GM18517 (cell line): ENCODE data around the gene PCGF3.
A peak's percentile ranks its signal among the peaks of the same experiment; 100 is the strongest.
"Not testable (repeated sequence)": the region's sequence is repeated elsewhere in the genome, so short reads cannot be mapped to it uniquely, and the experiment has no call there.

Source experiments
- ATAC-seq: cut with Tn5 transposase; IDR thresholded peaks from one replicate; pipeline ENCODE4 v1.9.1; 2021; ENCODE audit warnings: mild to moderate bottlenecking, moderate library complexity; ENCODE audit not compliant: unreplicated experiment

PCGF3 gene

DNA sequence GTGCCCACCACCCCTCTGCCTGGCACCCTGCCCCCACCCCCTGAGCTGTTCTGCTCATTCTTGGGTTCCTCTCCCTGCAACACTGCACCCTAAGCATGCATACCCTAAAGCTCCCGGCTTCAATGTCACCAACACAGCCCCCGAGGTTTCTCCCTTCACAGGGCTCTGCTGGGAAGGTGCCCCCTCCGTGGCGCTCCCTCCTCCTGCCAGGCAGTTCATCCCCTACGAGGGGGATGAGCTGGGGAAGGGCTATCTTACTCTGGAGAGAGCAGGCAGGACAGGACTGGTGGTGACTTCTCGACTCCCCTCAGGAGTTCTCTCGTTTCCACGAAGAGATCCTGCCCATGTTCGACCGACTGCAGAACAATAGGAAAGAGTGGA lies 38.1 kb upstream of the PCGF3 start:
- no peak for ATAC-seq

DNA sequence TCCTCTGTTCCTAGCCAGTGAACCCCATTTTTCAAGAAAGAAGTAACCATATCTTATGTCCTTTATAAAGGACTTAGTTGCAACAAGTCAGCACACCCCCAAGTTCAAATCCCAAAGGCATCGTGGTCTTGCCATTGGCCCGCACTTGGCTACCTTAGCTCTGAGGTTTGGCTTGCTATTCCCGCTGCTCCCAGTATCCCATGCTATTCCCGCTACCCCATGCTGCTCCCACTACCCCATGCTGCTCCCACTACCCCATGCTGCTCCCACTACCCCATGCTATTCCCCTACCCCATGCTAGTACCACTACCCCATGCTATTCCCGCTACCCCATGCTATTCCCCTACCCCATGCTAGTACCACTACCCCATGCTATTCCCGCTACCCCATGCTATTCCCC lies 37.4 kb upstream of the PCGF3 start:
- not testable (repeated sequence) for ATAC-seq

DNA sequence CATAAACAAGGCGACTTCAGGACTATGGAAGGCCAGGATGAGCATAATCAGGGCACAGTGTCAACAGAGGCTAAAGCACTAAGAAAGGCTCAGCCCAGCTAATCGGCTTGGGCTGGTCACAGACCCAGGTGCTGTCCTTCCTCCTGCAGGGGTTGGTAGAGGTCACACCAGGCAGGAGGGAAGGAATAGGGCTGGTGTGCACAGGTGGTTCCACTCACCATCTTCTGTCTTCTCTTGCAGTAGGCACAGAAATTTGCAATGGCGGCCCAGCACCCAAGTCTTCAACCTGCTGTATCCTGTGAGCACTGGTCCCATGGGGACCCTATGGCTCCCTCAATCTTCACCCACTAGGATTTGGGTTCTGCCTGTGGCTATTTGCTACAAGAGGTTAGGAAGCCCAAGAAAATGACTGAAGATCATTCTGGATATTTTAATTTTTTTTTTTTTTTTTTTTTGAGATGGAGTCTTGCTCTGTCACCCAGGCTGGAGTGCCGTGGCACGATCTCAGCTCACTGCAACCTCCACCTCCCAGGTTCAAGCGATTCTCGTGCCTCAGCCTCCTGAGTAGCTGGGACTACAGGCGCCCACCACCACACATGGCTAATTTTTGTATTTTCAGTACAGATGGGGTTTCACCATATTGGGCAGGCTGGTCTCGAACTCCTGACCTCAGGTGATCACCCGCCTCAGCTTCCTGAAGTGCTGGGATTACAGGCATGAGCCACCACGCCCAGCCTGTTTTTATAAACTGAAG lies 35.6 kb upstream of the PCGF3 start:
- not testable (repeated sequence) for ATAC-seq

DNA sequence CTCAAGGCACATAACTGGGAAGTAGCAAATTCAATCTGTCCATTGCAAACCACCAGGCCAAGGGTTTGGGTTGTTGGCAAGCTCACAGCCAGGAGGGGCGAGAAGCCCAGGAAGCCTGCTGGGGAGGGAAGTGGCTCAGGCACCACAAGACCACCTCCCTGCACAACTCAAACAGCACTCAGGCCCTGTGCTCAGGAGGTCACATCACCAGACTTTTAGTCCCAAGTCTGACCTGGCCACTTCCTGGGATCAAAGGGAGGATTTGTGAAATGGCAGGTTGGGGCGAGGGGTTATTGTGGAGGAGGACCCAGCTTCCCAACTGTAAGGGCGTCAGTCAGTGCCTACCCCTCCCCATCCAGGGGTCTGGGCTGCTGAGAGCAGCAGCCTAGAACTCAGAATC lies 33.9 kb upstream of the PCGF3 start:
- ATAC-seq = no peak

DNA sequence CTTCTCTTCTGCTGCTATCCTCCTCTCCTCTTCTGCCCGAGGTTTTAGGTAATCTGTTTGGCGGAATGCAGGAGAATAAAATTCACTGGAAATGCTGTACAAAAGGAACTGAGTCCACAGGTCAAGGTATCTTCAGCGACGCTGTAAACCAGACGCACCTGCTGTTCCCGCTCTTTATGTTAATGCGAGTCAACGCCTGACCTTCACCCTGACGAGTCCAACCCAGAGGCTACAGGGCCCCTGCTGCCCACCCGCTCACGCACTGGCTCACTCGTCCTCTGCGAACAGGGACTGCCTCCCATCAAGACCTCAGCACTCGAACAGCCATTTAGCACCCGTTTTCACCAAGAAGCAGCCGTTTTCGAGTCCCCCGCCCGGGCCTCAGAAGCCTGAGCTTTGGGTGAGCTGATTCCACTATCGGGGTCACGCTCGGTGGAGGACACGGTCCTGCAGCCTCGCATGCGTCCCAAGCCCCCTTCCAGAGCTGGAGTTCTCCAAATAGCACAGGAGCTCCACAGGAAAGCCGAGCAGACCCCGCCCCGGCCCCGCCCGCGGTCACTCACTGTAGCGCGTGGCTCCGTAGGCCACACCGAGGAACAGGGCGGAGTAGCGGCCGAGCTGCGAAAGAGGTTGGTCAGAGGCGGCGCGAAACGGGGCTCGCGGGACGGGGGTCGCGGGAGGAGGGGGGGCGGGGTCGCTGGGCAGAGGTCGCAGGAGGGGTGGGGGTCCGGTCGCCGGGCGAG lies 32.1 kb upstream of the PCGF3 start:
- ATAC-seq = no peak

DNA sequence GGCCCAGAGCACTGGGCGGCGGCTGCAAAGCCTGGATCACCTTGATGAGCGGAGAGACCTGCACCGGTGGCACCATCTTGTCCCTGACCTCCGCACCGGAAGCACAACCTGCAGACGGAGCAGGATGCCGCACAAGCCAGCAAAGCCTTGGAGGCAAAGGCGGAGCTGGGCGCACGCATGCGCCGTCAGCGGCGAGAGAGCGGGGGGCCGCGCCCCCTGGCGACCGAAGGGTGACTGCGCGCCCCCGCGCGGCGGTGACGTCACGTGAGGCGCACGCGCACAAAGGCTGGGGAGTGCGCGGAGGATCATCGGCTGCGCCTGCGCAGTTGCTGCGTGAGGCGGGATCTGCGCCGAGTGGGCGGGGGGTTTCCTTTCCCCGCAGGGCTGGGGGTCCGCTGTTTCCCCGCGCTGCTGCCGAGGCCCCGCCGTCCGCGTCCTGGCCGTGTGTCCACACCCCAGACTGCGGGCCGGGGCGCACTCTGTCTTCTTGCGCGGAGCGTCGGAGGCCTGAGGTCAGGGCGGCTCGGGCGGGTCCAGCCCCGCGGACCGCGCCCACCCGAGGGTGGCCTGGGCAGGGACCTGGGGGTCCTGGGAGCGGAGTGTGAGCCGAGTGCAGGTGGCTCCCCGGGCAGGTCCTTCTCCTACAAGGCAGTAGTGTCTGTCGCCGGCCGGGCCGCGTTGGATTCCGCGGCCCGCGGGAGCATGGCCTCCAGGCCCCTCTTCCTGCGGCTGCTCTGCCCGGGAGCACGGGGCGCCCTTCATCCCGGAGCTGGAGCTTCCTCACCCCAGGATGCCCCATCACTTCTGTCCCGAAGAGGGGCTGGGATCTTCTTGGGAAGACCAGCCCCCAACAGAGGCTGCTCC lies 31.2 kb upstream of the PCGF3 start, which contains the start of the genes ATP5ME and MYL5:
Gene ATP5ME (minus strand): TSS at position 105 of the 864 bp plus-strand sequence. CDS start 29 bp downstream, at position 76.
Gene MYL5 (plus strand): TSS at position 371 of the 864 bp plus-strand sequence. CDS start 3,485 bp downstream, outside the sequence.
- peak; percentile 76 for ATAC-seq

DNA sequence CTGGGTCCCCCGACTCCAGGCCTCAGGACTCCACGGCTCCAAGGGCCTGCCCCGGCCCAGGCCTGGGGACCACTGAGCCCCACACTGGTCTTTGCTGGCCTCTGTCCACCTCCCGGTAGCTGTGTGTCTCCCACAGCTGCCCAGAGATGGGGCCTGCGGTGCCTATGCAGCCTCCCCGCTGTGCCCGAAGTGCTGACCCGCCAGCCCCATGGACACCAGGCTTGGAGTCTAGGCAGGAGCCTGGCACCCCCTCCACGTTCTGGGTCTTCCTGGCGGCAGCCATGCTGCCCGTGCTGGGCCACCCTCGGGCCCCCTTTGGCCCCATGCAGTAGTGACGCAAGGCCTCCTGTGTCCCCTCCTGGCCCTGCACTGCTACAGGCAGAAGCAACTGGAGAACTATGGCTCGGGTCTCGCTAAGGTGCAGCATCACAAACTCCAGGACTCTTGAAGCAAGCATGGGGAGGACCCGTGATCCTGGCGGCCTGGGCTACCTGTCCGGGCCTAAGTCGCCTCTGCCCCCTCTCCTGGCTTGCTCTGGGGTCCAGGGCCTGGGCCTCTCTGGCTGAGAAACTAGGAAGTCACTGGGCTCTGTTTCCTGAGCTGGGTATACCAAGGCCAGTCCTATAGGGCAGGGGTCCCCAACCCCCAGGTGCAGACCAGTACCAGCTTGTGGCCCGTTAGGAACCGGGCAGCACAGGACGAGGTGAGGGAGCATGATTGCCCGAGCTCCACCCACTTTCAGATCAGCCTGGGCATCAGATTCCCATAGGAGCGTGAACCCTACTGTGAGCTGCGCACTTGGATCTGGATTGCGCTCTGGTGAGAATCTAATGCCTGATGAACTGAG lies 30.4 kb upstream of the PCGF3 start:
- no peak for ATAC-seq

DNA sequence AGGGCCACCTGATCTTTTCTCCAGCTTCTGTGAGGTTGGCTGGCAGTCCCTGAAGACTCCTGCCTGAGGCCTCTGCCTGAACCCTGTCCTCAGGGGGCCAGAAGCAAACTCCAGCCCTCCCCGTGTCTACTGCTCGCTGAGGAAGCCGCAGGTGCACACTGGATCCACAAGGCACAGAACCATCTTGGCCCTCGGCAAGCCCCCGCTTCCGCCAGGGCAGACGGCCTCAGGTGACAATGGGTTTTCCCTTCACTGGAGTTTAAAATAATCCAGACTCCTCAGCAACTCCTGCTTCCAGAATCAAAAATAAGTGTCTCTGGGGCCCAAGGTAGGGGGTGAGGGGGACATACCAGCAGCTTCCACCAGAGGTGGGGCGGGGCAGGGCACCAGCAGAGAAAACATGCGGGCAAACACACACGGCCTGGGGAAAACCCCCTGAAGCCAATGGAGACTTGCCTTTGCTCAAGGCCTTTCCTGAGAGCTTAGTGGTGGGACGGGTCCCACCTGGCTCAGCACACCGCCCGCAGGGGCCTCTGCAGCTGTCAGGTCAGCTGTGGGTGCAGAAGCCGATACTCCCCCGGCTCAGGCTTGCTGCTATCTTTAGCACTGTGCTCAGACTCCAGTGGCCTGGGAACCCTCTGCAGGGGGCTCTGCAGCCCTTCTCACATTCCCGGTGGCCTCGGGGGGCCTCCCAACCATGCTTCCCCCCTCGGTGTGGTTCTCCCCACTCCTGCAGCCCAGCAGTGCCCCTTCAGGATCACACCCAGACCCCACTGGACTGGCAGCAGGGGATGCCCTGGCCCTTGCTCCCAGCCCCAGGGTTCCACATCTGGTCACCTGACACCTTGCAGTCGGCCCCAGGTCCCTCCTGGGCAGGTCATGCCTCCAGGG lies 29.4 kb upstream of the PCGF3 start:
- no peak for ATAC-seq

DNA sequence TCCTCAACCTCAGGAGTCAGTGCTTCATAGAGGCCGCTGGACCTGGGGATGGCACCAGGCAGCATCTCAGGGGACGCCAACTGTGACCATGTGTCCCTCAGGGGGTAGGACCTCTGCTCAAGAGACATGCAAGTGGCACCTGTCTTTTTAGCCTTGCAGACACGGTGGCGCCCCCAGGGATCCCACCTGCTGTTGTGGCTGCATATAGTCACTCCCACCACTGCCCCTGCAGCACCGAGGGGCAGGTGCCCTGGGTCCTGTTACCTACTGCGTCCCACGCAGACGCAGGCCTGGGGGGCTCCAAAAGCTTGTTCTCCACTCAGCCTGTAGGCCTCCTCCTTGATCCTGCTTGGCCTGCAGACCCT lies 28.8 kb upstream of the PCGF3 start:
- no peak for ATAC-seq

DNA sequence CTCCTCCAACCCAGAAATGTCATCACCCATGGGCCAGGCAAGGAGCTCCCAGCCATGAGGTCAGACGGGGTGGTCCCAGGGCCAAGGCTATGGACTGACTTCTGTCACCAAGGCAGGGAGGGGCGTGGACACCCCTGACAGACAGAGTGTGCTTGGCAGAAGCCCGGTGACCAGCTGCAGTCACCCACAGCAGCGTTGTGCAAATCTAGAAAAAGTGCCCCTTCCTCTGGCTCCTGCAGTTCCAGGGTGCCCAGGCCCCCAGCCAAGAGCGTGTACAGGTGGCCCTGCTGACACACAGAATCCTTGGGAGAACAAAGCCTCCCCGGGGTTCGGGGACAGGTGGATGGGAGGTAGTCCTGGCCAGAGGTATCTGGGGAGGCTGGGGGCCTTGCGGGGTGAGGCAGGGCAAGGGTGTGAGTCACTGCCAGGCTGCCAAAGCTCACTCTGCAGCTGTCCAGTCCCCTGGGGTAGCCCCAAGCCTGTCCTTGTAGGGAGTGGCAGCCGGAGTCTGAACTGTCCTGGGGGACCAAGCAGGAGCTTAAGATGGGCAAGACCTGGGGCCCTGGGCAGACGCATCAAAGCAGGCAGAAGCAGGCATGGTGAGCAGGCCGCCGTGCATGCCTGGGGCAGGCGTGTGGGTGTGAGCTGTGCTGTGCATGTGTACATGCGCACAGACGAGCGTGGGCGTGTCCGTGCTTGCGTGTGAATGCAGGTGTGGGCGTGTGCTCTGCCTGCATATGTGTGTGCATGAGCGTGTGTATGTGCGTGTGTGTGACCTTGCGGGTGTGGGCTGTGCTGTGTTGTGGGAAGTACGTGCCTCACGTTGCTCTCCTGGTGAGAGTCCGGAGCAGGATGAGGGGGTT lies 28.0 kb upstream of the PCGF3 start:
- ATAC-seq = no peak

DNA sequence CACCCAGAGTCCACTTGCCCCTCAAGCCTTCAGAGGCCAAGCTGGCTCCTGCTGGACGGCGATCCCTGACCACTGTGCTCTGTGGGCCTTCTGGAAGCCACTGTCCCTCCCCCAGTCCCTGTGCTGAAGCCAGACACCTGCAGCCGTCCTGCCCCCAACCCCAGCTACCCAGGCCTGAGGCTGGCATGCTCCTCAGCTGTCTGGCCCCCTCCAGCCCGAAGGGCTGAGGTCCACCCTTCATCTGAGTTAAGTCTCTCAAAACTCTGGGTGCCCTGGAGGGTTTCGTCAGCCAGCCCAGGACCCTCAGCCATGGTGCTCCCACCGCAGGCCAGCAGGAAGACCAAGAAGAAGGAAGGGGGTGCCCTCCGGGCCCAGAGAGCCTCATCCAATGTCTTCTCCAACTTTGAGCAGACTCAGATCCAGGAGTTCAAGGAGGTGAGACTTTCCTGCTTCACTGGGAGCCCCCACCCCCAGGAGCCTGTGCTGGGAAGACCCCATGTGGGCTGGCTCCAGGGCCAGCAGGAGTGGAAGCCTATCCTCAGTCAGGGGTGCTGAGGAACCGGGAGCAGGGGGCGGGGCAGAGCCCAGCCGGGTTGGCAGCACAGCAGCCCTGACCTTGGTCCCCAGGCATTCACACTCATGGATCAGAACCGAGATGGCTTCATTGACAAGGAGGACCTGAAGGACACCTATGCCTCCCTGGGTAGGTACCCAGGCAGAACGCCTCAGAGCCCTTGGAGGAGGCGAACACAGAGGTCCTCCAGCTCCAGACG lies 27.1 kb upstream of the PCGF3 start:
- ATAC-seq = no peak

DNA sequence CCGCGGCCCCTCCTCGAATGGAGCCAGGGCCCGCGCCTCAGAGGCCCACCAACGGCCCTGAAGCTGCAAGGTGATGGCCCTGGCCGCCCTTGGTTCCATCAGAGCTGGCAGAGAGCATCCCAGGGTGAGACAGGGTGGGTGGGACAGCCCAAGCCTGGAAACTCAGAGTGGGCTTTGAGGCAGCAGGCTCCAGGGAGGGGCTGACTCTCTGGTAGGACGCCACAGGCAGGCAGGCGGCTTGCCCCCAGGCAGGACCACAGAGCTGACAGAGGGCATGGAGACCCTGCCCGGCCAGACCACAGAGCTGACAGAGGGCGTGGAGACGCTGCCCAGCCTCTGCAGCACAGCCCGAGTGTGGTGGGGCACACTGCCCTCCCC lies 26.5 kb upstream of the PCGF3 start:
- ATAC-seq = no peak

DNA sequence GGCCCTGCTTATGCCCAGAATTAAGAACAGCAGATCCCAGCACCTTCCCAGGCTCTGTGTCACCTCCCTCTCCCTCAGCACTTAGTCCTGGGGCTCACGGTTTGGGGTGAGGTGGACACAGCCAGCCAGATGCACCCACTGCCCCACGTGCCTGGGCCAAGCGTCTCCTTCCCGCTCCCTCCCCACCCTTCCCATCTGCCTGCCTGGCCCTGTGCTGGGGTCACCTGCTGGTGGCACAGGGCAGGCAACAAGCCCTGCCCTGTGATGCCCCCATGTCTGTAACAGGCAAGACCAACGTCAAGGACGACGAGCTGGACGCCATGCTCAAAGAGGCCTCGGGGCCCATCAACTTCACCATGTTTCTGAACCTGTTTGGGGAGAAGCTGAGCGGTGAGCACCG lies 26.0 kb upstream of the PCGF3 start:
- no peak for ATAC-seq

DNA sequence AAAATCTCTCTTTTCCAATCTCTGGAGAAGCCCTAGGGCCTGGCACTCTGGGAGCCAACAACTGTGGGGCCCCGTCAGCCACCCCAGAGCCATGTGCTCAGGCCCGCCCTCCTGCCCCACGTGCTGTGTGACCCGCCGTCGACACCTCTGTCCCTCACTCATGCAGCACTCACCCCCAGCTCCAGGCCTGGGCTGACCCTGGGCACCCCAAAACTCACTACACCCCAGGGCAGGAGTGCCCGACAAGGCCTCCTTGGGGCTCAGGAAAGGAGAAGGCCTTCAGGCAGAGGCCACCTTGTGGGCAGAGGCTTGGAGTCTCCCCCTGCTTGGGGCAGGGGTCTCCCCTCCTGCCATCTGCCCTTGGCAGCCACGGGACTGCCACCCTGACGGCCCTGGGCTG lies 25.5 kb upstream of the PCGF3 start:
- no peak for ATAC-seq

DNA sequence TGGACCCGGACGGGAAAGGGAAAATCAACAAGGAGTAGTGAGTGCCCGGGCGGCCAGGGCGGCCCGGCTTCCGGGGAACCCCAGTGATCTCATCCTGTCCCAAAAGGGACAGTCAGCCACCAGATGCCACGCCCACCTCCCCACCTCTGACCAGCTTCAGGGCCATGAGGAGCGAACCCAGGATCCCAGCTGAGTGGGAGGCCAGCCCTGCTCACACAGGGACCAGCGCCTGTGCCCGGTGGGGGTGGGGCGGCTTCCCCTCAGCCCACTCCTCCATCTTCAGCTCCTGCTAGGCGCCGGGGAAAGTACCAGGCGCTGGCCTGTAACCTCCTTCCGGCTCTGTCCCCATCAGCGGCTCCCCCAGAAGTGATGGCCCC lies 25.1 kb upstream of the PCGF3 start:
- ATAC-seq = no peak

DNA sequence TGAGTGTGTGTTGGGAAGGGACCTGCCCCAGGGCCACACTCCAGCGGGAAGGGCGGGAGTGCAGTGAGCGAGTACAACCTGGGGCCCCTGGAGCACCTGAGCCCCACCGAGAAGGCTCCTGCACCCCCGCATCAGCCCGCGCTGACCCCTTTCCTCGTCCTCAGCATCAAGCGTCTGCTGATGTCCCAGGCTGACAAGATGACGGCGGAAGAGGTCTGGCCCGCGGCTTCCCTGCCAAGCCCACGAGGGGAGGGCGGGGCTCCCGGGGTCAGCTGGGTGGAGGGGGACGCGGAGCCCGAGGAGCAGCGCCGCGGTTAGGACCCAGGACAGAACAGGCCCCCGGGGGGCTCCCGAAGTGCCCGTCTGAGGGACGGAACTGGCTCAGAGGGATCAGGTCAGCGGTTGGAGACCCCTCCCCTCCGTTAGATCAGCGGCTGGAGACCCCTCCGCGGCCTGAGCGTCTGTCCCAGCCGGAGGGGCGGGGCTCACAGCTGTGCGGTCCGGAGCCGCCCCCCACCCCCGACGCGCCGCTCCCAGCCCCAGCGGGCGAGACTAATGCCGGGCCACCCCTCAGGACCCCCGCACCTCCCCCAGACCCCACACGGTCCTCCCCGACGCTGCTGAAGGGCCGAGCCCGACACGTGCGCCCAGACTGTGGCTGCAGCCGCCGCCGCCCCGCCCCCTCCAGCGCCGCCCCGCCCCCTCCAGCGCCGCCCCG lies 24.5 kb upstream of the PCGF3 start:
- ATAC-seq = no peak

DNA sequence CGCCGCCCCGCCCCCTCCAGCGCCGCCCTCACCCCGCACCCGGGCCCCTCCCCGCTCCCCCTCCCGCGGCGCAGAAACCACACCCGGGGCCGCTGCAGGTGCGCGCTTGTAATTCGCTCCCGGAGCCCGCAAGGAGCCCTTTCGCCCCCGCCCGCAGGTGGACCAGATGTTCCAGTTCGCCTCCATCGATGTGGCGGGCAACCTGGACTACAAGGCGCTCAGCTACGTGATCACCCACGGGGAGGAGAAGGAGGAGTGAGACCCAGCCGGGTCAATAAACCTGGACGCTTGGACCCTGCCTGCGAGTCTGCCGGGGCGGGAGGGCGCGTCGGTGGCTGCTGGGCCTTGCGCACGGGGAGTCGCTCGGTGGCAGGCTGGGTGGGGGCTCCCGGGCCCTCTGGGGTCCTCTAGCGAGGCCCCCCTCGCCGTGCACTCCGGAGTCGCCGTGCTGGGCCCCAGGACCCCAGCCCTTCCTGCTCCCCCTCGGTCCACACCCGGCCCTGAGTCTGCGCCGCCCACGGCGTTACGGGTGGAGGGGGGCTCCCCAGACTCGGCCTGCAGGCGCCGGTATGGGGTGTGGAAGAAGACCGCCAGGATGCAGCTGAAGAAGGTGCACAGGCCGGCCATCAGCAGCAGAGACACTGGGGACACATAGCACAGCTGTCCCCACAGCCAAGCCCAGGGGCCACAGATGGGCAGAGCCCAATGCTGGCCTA lies 23.7 kb upstream of the PCGF3 start:
- no peak for ATAC-seq
